CD4-positive, alpha-beta T cell treated with Interleukin-1 beta for 1 hour (primary cell): ENCODE results near the gene PCDHGA1.

ENCODE experiments used
- DNase-seq, 2 donors: peaks; one replicate each; pipeline ENCODE4 v3.0.0-alpha.2; 2020 to 2022

PCDHGA1 gene

GRCh38 chr5:141465351-141465750 is 135.0 kb downstream of the PCDHGA1 start:
- no peak for DNase-seq

DNA sequence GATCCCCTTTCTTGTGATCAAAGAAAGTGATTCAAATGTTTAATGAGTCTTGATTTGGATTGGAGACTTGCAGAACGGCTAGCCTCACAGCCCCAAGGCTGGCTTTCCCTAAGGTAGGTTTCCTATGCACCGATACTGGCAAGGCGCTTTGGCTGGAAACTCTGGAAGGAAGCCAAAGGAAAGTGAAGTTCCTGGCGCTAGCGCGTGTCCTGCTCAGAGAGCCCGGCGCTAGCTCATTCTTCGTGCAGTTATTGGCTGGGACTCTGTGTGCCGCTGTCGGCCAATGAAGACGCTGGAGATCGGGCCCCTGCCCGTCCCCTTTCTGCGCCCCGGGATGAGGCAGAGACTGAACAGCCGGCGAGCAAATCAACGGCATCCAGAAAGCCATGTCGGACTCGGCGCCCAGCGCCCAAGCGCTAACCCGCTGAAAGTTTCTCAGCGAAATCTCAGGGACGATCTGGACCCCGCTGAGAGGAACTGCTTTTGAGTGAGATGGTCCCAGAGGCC is 145.4 kb downstream of the PCDHGA1 start, which contains the start of gene PCDHGC3:
Gene PCDHGC3, plus strand, starts transcription at position 342 of the 507 bp plus-strand sequence. Its CDS starts 151 bp downstream, at position 493.
- peak; percentile 27 to 42 for DNase-seq

DNA sequence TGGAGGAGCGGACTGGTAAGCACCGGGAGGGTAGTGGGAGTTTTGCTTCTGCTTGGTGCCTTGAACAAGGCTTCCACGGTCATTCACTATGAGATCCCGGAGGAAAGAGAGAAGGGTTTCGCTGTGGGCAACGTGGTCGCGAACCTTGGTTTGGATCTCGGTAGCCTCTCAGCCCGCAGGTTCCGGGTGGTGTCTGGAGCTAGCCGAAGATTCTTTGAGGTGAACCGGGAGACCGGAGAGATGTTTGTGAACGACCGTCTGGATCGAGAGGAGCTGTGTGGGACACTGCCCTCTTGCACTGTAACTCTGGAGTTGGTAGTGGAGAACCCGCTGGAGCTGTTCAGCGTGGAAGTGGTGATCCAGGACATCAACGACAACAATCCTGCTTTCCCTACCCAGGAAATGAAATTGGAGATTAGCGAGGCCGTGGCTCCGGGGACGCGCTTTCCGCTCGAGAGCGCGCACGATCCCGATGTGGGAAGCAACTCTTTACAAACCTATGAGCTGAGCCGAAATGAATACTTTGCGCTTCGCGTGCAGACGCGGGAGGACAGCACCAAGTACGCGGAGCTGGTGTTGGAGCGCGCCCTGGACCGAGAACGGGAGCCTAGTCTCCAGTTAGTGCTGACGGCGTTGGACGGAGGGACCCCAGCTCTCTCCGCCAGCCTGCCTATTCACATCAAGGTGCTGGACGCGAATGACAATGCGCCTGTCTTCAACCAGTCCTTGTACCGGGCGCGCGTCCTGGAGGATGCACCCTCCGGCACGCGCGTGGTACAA is 146.0 kb downstream of the PCDHGA1 start:
- DNase-seq: no peak

- no peak for DNase-seq
Observed at GRCh38 chr5:141477044-141477575, 146.8 kb downstream of the PCDHGA1 start.

- no peak for DNase-seq
Observed at GRCh38 chr5:141477815-141478214, 147.5 kb downstream of the PCDHGA1 start.

DNA sequence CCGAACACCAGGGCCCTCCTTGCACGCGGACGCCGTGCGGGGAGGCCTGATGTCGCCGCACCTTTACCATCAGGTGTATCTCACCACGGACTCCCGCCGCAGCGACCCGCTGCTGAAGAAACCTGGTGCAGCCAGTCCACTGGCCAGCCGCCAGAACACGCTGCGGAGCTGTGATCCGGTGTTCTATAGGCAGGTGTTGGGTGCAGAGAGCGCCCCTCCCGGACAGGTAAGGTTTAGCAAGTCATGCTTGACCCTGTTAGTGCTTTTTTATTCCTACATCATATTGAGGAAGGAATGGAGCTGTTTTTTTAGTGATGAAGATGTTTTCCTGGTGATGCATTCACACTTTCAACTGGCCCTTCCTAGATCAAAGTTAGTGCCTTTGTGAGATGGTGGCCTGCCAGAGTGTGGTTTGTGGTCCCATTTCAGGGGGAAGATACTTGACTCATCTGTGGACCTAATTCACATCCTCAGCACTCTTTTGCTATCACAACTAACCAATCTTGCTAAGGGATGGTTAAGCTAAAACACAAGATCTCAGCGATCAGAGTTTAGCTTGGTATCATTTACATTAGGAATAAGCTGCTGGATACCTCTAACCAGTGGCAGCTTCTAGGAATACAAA is 148.1 kb downstream of the PCDHGA1 start:
- DNase-seq: no peak

GRCh38 chr5:141479776-141480175 is 149.5 kb downstream of the PCDHGA1 start:
- DNase-seq: no peak

DNA sequence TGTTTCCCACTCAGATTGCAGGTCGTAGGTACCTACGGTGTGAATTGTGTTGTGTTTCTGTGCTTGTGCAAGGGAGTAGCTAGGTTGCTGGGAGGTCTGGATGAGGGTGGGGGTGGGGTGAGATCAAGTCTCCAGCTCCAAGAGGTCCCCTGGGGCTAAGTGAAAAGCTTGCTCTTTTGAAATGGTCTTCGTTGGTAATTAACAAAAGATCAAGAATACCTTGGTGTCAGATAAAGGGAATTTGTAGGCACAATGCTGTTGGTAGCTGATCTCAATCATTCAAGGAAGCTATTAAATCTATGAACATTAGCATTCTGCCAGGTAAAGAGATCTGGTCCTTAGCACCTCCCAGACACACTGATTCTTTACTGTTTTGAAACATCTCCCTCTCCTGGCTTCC is 153.6 kb downstream of the PCDHGA1 start:
- DNase-seq: no peak

DNA sequence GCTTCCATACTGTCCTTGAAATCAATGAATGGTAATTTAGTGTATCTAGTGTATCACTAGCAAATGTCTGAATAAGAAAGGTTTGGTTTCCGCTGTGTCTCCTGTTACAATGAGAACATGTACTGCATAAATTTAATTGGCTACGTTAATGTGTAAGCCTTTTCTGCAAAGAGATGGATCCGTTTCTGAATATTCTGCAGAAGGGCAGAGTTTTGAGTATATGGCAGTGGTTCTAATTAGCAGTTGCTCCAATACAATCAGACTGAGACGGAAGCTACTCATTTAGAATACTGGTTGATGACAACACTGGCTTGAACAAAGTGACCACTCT is 154.0 kb downstream of the PCDHGA1 start:
- no peak for DNase-seq

GRCh38 chr5:141484641-141485311 is 154.5 kb downstream of the PCDHGA1 start, which contains the start of gene PCDHGC4:
Gene PCDHGC4 (plus strand): TSS chr5:141485030. CDS start chr5:141485174, 144 bp downstream.
- no peak for DNase-seq

- no peak for DNase-seq
Observed at GRCh38 chr5:141485321-141486055, 155.2 kb downstream of the PCDHGA1 start.

GRCh38 chr5:141486091-141486490 is 155.8 kb downstream of the PCDHGA1 start:
- no peak for DNase-seq

- no peak for DNase-seq
Observed at GRCh38 chr5:141487131-141487530, 156.8 kb downstream of the PCDHGA1 start.

- DNase-seq: no peak
Observed at GRCh38 chr5:141488591-141489561, 158.6 kb downstream of the PCDHGA1 start, which contains the start of gene PCDHGC5. Gene PCDHGC5 (plus strand): TSS chr5:141489081. CDS start chr5:141489241, 160 bp downstream.

GRCh38 chr5:141489841-141490240 is 159.5 kb downstream of the PCDHGA1 start:
- no peak for DNase-seq

DNA sequence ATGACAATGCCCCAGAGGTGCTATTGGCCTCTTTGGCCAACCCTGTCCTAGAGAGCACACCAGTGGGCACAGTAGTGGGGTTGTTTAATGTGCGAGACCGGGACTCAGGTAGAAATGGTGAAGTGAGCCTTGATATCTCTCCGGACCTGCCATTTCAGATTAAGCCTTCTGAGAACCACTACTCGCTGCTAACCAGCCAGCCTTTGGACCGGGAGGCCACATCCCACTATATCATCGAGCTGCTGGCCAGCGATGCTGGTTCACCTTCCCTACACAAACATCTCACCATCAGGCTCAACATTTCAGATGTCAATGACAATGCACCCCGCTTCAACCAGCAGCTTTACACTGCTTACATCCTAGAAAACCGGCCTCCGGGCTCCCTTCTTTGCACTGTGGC is 160.0 kb downstream of the PCDHGA1 start:
- DNase-seq: no peak

GRCh38 chr5:141490771-141491170 is 160.5 kb downstream of the PCDHGA1 start:
- DNase-seq: no peak

DNA sequence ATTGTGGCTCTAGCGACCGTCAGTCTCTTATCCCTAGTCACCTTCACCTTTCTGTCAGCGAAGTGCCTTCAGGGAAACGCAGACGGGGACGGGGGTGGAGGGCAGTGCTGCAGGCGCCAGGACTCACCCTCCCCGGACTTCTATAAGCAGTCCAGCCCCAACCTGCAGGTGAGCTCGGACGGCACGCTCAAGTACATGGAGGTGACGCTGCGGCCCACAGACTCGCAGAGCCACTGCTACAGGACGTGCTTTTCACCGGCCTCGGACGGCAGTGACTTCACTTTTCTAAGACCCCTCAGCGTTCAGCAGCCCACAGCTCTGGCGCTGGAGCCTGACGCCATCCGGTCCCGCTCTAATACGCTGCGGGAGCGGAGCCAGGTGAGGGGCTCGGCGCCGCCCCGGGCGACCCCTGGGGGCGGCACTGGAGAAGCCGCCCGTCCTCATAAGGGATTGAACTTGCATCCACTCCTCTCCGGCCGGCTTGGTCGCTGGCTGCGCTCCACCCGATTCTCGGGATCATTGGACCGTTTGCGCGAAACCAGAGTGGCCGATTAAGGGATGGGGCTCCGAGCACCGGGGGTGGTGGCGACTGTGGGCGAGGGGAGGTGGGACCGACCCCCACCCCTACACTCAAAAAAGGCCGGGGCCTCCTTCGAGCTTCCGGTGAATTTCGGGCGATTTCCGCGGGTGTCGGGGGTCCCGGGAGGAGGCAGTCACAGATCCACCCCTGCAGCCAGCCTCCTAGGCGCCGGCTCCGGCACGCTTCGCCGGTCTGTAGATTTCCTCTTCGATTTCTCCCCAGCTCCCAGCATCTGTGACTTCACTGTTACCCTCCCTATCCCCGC is 161.2 kb downstream of the PCDHGA1 start:
- no peak for DNase-seq

DNA sequence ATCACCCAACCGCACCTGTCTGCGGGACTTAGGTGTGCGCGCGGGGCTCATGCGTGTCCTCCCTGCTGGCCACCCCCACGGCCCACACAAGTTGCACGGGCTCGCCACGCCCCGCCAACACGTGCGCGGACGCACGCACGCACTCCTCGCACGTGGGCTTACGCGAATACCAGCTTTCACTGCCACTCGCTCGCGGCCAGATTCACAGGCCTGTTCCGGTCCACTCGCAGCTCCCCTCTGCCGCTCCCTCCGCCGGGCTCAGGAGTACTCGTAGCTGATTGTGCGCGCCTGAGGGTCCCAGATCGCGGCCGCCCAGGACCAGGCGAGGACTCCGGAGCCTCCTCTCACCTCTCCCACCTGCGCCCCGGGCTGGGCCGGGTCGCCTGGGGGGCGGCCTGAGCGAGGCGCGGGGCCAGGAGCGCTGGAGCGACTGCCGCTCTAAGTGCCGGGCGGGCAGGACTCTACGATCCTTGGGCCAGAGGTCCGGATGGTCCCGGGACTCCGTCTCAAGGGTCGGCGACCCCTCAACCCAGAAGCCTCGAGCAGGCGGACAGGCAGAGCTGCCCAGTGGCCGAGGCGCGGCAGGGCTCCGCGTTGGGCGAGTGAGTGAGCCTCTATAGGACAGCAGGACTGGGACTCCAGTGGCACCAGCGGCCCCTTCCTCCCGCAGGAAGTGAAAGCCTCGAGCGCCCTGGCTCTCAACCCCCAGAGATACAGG is 162.0 kb downstream of the PCDHGA1 start:
- peak in 1 of 2 donors; percentile 7 for DNase-seq
